ENCODE data around the gene OAS3. TPM values are rescaled to one million over a fixed set of nuclear protein-coding genes. Genes with fewer than 3 reads are reported as not detected.

The OAS3 gene
- total and polyA plus RNA-seq, 4 donors, result 3.8 to 9.5 (median 5.4) TPM

- H3K27me3 ChIP-seq (ENCODE audit: control insufficient read depth in 4 of 4, insufficient read depth in 4 of 4, low read length in 3 of 4), result no peaks in the 10 kb centered on the region
- TF ChIP-seq TAF1 (conservative IDR thresholded peaks at IDR 0.05), result no peak
- no peak for TF ChIP-seq HNF4A (conservative IDR thresholded peaks at IDR 0.05)
- TF ChIP-seq ZBTB33 (IDR thresholded peaks at IDR 0.05), result no peak
- no peak for TF ChIP-seq MAX (IDR thresholded peaks at IDR 0.05)
- TF ChIP-seq REST (IDR thresholded peaks at IDR 0.05), result no peak
- no peak for TF ChIP-seq JUND (IDR thresholded peaks at IDR 0.05)
- no peak for TF ChIP-seq GABPA (IDR thresholded peaks at IDR 0.05 in 1 of 2, conservative IDR thresholded peaks at IDR 0.05 in 1 of 2)
- TF ChIP-seq RXRA (IDR thresholded peaks at IDR 0.05), result no peak
- no peak for TF ChIP-seq YY1 (IDR thresholded peaks at IDR 0.05)
- TF ChIP-seq EGR1 (IDR thresholded peaks at IDR 0.05; ENCODE audit: low read depth in 2 of 2), result no peak
- no peak for TF ChIP-seq SP1 (IDR thresholded peaks at IDR 0.05)
- no peak for TF ChIP-seq FOXA2 (IDR thresholded peaks at IDR 0.05)
- TF ChIP-seq HNF4G (IDR thresholded peaks at IDR 0.05), result no peak
- TF ChIP-seq ATF3 (IDR thresholded peaks at IDR 0.05), result no peak
- TF ChIP-seq FOXA1 (IDR thresholded peaks at IDR 0.05), result no peak
- H3K4me3 ChIP-seq (ENCODE audit: low read depth in 1 of 3, low read length in 3 of 3), result peak overlapping the region in 1 of 3 donors; percentile 14
- no peak overlapping the region for H3K9ac ChIP-seq (ENCODE audit: low read depth in 1 of 2, low read length in 2 of 2)
- peaks cover 0 to 2% (median 0%) of the 10 kb centered on the region in 4 donors for H3K9me3 ChIP-seq (ENCODE audit: control insufficient read depth in 4 of 4, low read length in 3 of 4)
- peaks cover 0 to 15% (median 13%) of the 10 kb centered on the region in 4 donors for H3K4me1 ChIP-seq (ENCODE audit: control insufficient read depth in 4 of 4, insufficient read depth in 4 of 4, low read length in 3 of 4)
- WGBS, result 78% methylated on average over 4 of the region's 4 CpGs
- H3K27ac ChIP-seq (ENCODE audit: low read depth in 1 of 2, low read length in 2 of 2), result no peak overlapping the region
- DNase-seq (ENCODE audit: low spot score), result no peak
- H3K36me3 ChIP-seq (ENCODE audit: control insufficient read depth in 4 of 4, insufficient read depth in 3 of 4, low read depth in 1 of 4, low read length in 3 of 4), result no peaks in the 10 kb centered on the region
Measured at GRCh38 chr12:112980491-112981158, 42.4 kb downstream of the OAS3 start.

GRCh38 chr12:112985642-112986290 is 47.5 kb downstream of the OAS3 start:
- H3K36me3 ChIP-seq (ENCODE audit: control insufficient read depth in 4 of 4, insufficient read depth in 3 of 4, low read depth in 1 of 4, low read length in 3 of 4), result peaks cover 0 to 10% (median 1%) of the 10 kb centered on the region in 4 donors
- H3K4me1 ChIP-seq (ENCODE audit: control insufficient read depth in 4 of 4, insufficient read depth in 4 of 4, low read length in 3 of 4), result no peaks in the 10 kb centered on the region
- TF ChIP-seq MAX (IDR thresholded peaks at IDR 0.05), result no peak
- no peak for TF ChIP-seq EGR1 (IDR thresholded peaks at IDR 0.05; ENCODE audit: low read depth in 2 of 2)
- no peak for TF ChIP-seq NR2F2 (IDR thresholded peaks at IDR 0.05)
- no peak for TF ChIP-seq CTCF (IDR thresholded peaks at IDR 0.05; ENCODE audit: low read depth, low read length, missing input control)
- TF ChIP-seq SP1 (IDR thresholded peaks at IDR 0.05), result no peak
- TF ChIP-seq ZBTB33 (IDR thresholded peaks at IDR 0.05), result no peak
- no peak for TF ChIP-seq FOXA2 (IDR thresholded peaks at IDR 0.05)
- TF ChIP-seq JUND (IDR thresholded peaks at IDR 0.05), result no peak
- no peak for TF ChIP-seq HNF4G (IDR thresholded peaks at IDR 0.05)
- TF ChIP-seq YY1 (IDR thresholded peaks at IDR 0.05), result no peak
- TF ChIP-seq ATF3 (IDR thresholded peaks at IDR 0.05), result no peak
- TF ChIP-seq RAD21 (IDR thresholded peaks at IDR 0.05), result no peak
- no peak for TF ChIP-seq TAF1 (conservative IDR thresholded peaks at IDR 0.05)
- TF ChIP-seq RXRA (IDR thresholded peaks at IDR 0.05), result no peak

More at GRCh38 chr12:112985642-112986290, 47.5 kb downstream of the OAS3 start:
- Histone ChIP-seq H3K27me3 (ENCODE audit: control insufficient read depth in 4 of 4, insufficient read depth in 4 of 4, low read length in 3 of 4) (no peaks in the 10 kb centered on the region), H3K9me3 (ENCODE audit: control insufficient read depth in 4 of 4, low read length in 3 of 4) (peaks cover 0 to 2% (median 0%) of the 10 kb centered on the region in 4 donors), H3K27ac (ENCODE audit: low read depth in 1 of 2, low read length in 2 of 2) (no peak overlapping the region), H3K4me3 (ENCODE audit: low read depth in 1 of 3, low read length in 3 of 3) (no peak overlapping the region), H3K9ac (ENCODE audit: low read depth in 1 of 2, low read length in 2 of 2) (no peak overlapping the region)
- 96% methylated on average over 1 of the region's 1 CpG for WGBS
- DNase-seq (ENCODE audit: low spot score), result no peak
